Ureter (tissue), 1 donor: ENCODE measurements around the gene CBFB. TPM values are rescaled to one million over a fixed set of nuclear protein-coding genes. Genes with fewer than 3 reads are reported as not detected.
A peak's percentile ranks its signal among the peaks of the same experiment; 100 is the strongest.
"Not testable (repeated sequence)": the region's sequence is repeated elsewhere in the genome, so short reads cannot be mapped to it uniquely, and the experiment has no call there.

ENCODE experiments used
- DNase-seq: peaks from one replicate; pipeline ENCODE4 v3.0.0-alpha.2; 2020; ENCODE audit warnings: low spot score
- total RNA-seq: library from RNA; stranded (reverse); gene quantifications from one replicate; pipeline ENCODE4 v1.2.4, GENCODE V29; 2023
- donor health status: DM: yes; HTN: yes; CAD: no.

The CBFB gene
- total RNA-seq = 53.5 TPM

GRCh38 chr16:67028696-67029253 lies at the start of gene CBFB:
Gene CBFB (plus strand): TSS chr16:67029149. CDS start chr16:67029408, 259 bp downstream.
- peak; percentile 93 for DNase-seq

GRCh38 chr16:66983033-66983432 lies 45.9 kb upstream of the CBFB start:
- no peak for DNase-seq

- no peak for DNase-seq
Observed at GRCh38 chr16:66984892-66985311, 44.0 kb upstream of the CBFB start.

GRCh38 chr16:66986559-66986958 lies 42.4 kb upstream of the CBFB start:
- no peak for DNase-seq

GRCh38 chr16:66988197-66988788 lies 40.7 kb upstream of the CBFB start, which contains the start of gene CES4A:
Gene CES4A (plus strand): TSS chr16:66988589. CDS start chr16:66988773, 184 bp downstream.
- no peak for DNase-seq

GRCh38 chr16:66991545-66992077 lies 37.3 kb upstream of the CBFB start:
- no peak for DNase-seq

- not testable (repeated sequence) for DNase-seq
Observed at GRCh38 chr16:66993558-66993957, 35.4 kb upstream of the CBFB start.

GRCh38 chr16:66996324-66996982 lies 32.5 kb upstream of the CBFB start:
- peak; percentile 55 for DNase-seq

- no peak for DNase-seq
Observed at GRCh38 chr16:66996983-66997358, 32.0 kb upstream of the CBFB start.

- no peak for DNase-seq
Observed at GRCh38 chr16:67000384-67001351, 28.3 kb upstream of the CBFB start.

GRCh38 chr16:67001726-67002125 lies 27.2 kb upstream of the CBFB start:
- DNase-seq = no peak

GRCh38 chr16:67006930-67007658 lies 21.9 kb upstream of the CBFB start:
- no peak for DNase-seq

GRCh38 chr16:67009158-67009557 lies 19.8 kb upstream of the CBFB start:
- DNase-seq = no peak

- DNase-seq = no peak
Observed at GRCh38 chr16:67011274-67011673, 17.7 kb upstream of the CBFB start.

- no peak for DNase-seq
Observed at GRCh38 chr16:67013233-67013822, 15.6 kb upstream of the CBFB start.

GRCh38 chr16:67013823-67014633 lies 14.9 kb upstream of the CBFB start:
- peak; percentile 74 for DNase-seq

- no peak for DNase-seq
Observed at GRCh38 chr16:67014634-67015312, 14.2 kb upstream of the CBFB start.

- no peak for DNase-seq
Observed at GRCh38 chr16:67015313-67015731, 13.6 kb upstream of the CBFB start.

GRCh38 chr16:67016143-67016542 lies 12.8 kb upstream of the CBFB start:
- no peak for DNase-seq
